ENCODE measurements around the gene TP53BP1. TPM values are rescaled to one million over a fixed set of nuclear protein-coding genes. Genes with fewer than 3 reads are reported as not detected.

The TP53BP1 gene
- total and polyA plus RNA-seq, 8 donors: 3.3 to 85.7 (median 14.5) TPM

- H3K27me3 ChIP-seq: no peaks in the 10 kb centered on the region
- H3K4me1 ChIP-seq: no peaks in the 10 kb centered on the region
- H3K4me3 ChIP-seq: no peak overlapping the region
- H3K9me3 ChIP-seq: peaks cover 27 to 76% (median 57%) of the 10 kb centered on the region in 4 donors
- TF ChIP-seq POLR2AphosphoS5 (IDR thresholded peaks at IDR 0.05) (no peak), EP300 (IDR thresholded peaks at IDR 0.05) (no peak), CTCF (IDR thresholded peaks at IDR 0.05) (no peak), POLR2A (IDR thresholded peaks at IDR 0.05) (no peak)
- DNase-seq: no peak
- WGBS, 5 donors: 86 to 98% (median 96%) methylated on average over 4 of the region's 4 CpGs
- peaks cover 43 to 100% (median 80%) of the 10 kb centered on the region in 4 donors for H3K36me3 ChIP-seq
- intact Hi-C loops (cut with DNase I; ENCODE audit: low total_unique reads): no loop called here
- H3K27ac ChIP-seq: no peak overlapping the region
Observed at GRCh38 chr15:43360821-43361220, 132.1 kb downstream of the TP53BP1 start.

Other genes starting within 250 kb of the TP53BP1 start
- gene TGM5, start 226.2 kb downstream of the TP53BP1 start, total RNA-seq: not detected
- gene TGM5, start 226.2 kb downstream of the TP53BP1 start, polyA plus RNA-seq: 1 to 10 TPM in 1 of 3 donors, not detected in 2; 1.5 TPM
- gene TGM7, start 190.9 kb downstream of the TP53BP1 start, total RNA-seq: not detected
- gene TGM7, start 190.9 kb downstream of the TP53BP1 start, polyA plus RNA-seq: under 1 TPM in 1 of 3 donors, not detected in 2; 0.83 TPM
- 1 to 10 TPM in 3 of 5 donors, under 1 TPM in 2; under 0.01 to 6.4 (median 2.3) TPM for gene LCMT2, start 162.6 kb downstream of the TP53BP1 start, total RNA-seq
- 1 to 10 TPM; 2.6 to 4.8 (median 3.0) TPM for gene LCMT2, start 162.6 kb downstream of the TP53BP1 start, polyA plus RNA-seq
- gene ZSCAN29, start 122.1 kb downstream of the TP53BP1 start, total RNA-seq: 10 to 100 TPM in 4 of 5 donors, 1 to 10 TPM in 1; 8.5 to 45.5 (median 36.7) TPM
- gene ZSCAN29, start 122.1 kb downstream of the TP53BP1 start, polyA plus RNA-seq: 1 to 10 TPM; 4.5 to 7.8 (median 6.1) TPM
- gene TUBGCP4, start 122.1 kb downstream of the TP53BP1 start, total RNA-seq: 10 to 100 TPM in 4 of 5 donors, 1 to 10 TPM in 1; 4.1 to 50.4 (median 19.5) TPM
- 1 to 10 TPM; 2.6 to 4.9 (median 4.0) TPM for gene TUBGCP4, start 122.1 kb downstream of the TP53BP1 start, polyA plus RNA-seq
- gene MAP1A, start 24.5 kb upstream of the TP53BP1 start, total RNA-seq: 10 to 100 TPM in 1 of 5 donors, 1 to 10 TPM in 4; 4.8 to 10.1 (median 5.9) TPM
- gene MAP1A, start 24.5 kb upstream of the TP53BP1 start, polyA plus RNA-seq: 1 to 10 TPM in 2 of 3 donors, under 1 TPM in 1; 0.61 to 2.2 (median 1.4) TPM
- gene PPIP5K1, start 97.1 kb upstream of the TP53BP1 start, total RNA-seq: 100 to 1,000 TPM in 1 of 5 donors, 10 to 100 TPM in 4; 34.1 to 160 (median 69.2) TPM
- 1 to 10 TPM; 4.0 to 8.4 (median 5.0) TPM for gene PPIP5K1, start 97.1 kb upstream of the TP53BP1 start, polyA plus RNA-seq
- 100 to 1,000 TPM in 1 of 5 donors, 10 to 100 TPM in 4; 14.0 to 118 (median 54.8) TPM for gene CKMT1B, start 100.9 kb upstream of the TP53BP1 start, total RNA-seq
- gene CKMT1B, start 100.9 kb upstream of the TP53BP1 start, polyA plus RNA-seq: 10 to 100 TPM; 17.2 to 41.1 (median 27.2) TPM
- gene STRC, start 125.6 kb upstream of the TP53BP1 start, total RNA-seq: 1 to 10 TPM in 3 of 5 donors, under 1 TPM in 1, not detected in 1; 0.58 to 5.8 (median 3.1) TPM
- under 1 TPM; 0.25 to 0.78 (median 0.31) TPM for gene STRC, start 125.6 kb upstream of the TP53BP1 start, polyA plus RNA-seq
- 1 to 10 TPM in 4 of 5 donors, under 1 TPM in 1; 0.45 to 7.8 (median 3.5) TPM for gene CATSPER2, start 155.7 kb upstream of the TP53BP1 start, total RNA-seq
- gene CATSPER2, start 155.7 kb upstream of the TP53BP1 start, polyA plus RNA-seq: 1 to 10 TPM; 1.1 to 4.5 (median 2.5) TPM
- gene CKMT1A, start 200.7 kb upstream of the TP53BP1 start, total RNA-seq: 100 to 1,000 TPM in 2 of 5 donors, 10 to 100 TPM in 1, 1 to 10 TPM in 1, under 1 TPM in 1; 0.89 to 142 (median 50.6) TPM
- gene CKMT1A, start 200.7 kb upstream of the TP53BP1 start, polyA plus RNA-seq: 10 to 100 TPM; 18.7 to 32.5 (median 25.7) TPM

Data from stomach (tissue), 9 donors.